OCI-LY7 (cell line): ENCODE measurements around the gene PRKD3. TPM values are rescaled to one million over a fixed set of nuclear protein-coding genes. Genes with fewer than 3 reads are reported as not detected.

Source experiments
- BruUV-seq: library from RNA; stranded (reverse); fragments of 400-500 nt; replicated peaks from 2 replicates; lab custom pipeline; 2021; lab: Mats Ljungman, UMichigan
- CTCF ChIA-PET: fragments of 300-600 bp; sonication (Branson Sonifier 250); formaldehyde crosslinking; loops from one replicate; lab custom pipeline; 2022; ENCODE audit warnings: antibody characterized with exemption; ENCODE audit not compliant: unreplicated experiment; lab: Charles Lee
- POLR2A ChIA-PET: fragments of 300-600 bp; sonication (Branson Sonifier 250); formaldehyde crosslinking; loops from one replicate; lab custom pipeline; 2022; ENCODE audit warnings: antibody characterized with exemption; lab: Charles Lee
- DNase-seq: peaks from one replicate; pipeline ENCODE4 v3.0.0-alpha.2; 2015; ENCODE audit warnings: low spot score
- H2AFZ ChIP-seq: fragments of 200-600 bp; sonication (generic), shearing (Covaris generic); 2 replicates; pipeline ENCODE4 v1.6.1; 2014; ENCODE audit warnings: mild to moderate bottlenecking, antibody characterized with exemption, low read length, moderate library complexity
- H3K27ac ChIP-seq: fragments of 200-600 bp; sonication (generic); 2 replicates; pipeline ENCODE4 v1.5.1; 2014; ENCODE audit warnings: mixed run types, low read depth, mild to moderate bottlenecking, moderate library complexity, low read length, inconsistent platforms; ENCODE audit not compliant: poor library complexity, severe bottlenecking
- H3K36me3 ChIP-seq: fragments of 200-600 bp; sonication (generic); 2 replicates; pipeline ENCODE4 v1.6.1; 2014; ENCODE audit warnings: mild to moderate bottlenecking, antibody characterized with exemption, low read length, moderate library complexity, mixed read lengths; ENCODE audit not compliant: insufficient read depth
- H3K4me1 ChIP-seq: fragments of 200-600 bp; sonication (generic); 2 replicates; pipeline ENCODE4 v1.5.1; 2014; ENCODE audit warnings: mild to moderate bottlenecking, low read length; ENCODE audit not compliant: insufficient read depth, poor library complexity, severe bottlenecking
- H3K4me2 ChIP-seq: fragments of 200-600 bp; sonication (generic); 2 replicates; pipeline ENCODE4 v1.6.1; 2014; ENCODE audit warnings: mild to moderate bottlenecking, low read length
- H3K4me3 ChIP-seq: fragments of 200-600 bp; sonication (generic); 2 replicates; pipeline ENCODE4 v1.5.1; 2014; ENCODE audit warnings: mild to moderate bottlenecking, low read depth, low read length; ENCODE audit not compliant: poor library complexity, severe bottlenecking
- H3K79me2 ChIP-seq: fragments of 200-600 bp; sonication (generic); 2 replicates; pipeline ENCODE4 v1.6.1; 2016; ENCODE audit warnings: low read depth, mild to moderate bottlenecking, low read length, moderate library complexity, mixed read lengths; ENCODE audit not compliant: insufficient read depth
- H3K9me2 ChIP-seq: fragments of 200-600 bp; sonication (generic); 2 replicates; pipeline ENCODE4 v1.6.1; 2016; ENCODE audit warnings: mild to moderate bottlenecking, low read length, mixed read lengths; ENCODE audit not compliant: insufficient read depth
- H3K9me3 ChIP-seq: fragments of 200-600 bp; sonication (generic); 2 replicates; pipeline ENCODE4 v1.6.1; 2014; ENCODE audit warnings: mild to moderate bottlenecking, mixed run types, low read length, mixed read lengths
- H4K20me1 ChIP-seq: fragments of 200-600 bp; sonication (generic); 2 replicates; pipeline ENCODE4 v1.6.1; 2014; ENCODE audit warnings: mild to moderate bottlenecking, antibody characterized with exemption, low read length, moderate library complexity, mixed read lengths; ENCODE audit not compliant: insufficient read depth
- EZH2phosphoT487 ChIP-seq: fragments of 200-600 bp; sonication (generic); IDR thresholded peaks from 2 replicates; pipeline ENCODE4 v1.6.1; 2018; ENCODE audit warnings: low read depth, borderline replicate concordance, mild to moderate bottlenecking, mixed run types, antibody characterized with exemption, low read length, moderate library complexity, mixed read lengths
- intact Hi-C: fragments of 100-400 bp; cut with micrococcal nuclease; formaldehyde crosslinking; loops from one replicate; pipeline ENCODE4 v1.10.0; 2022; ENCODE audit not compliant: unreplicated experiment
- total RNA-seq, 2 experiments: library from RNA; depleted of rRNA in 1 of 2; stranded (reverse); fragments of >200 nt in 1 of 2; shearing (Covaris generic) in 1 of 2; gene quantifications; 2 replicates each; pipeline ENCODE4 v1.2.3, GENCODE V29; 2014 to 2022
- TF ChIP-seq, protein P1 (sequence below): fragments of 200-600 bp; sonication (generic); conservative IDR thresholded peaks from 2 replicates; pipeline ENCODE4 v1.5.1; 2014; ENCODE audit warnings: mild to moderate bottlenecking, antibody characterized with exemption, low read length, moderate library complexity, mixed read lengths

The PRKD3 gene
- total RNA-seq, 2 experiments from 2014 or later: 74.3 to 174 TPM

DNA sequence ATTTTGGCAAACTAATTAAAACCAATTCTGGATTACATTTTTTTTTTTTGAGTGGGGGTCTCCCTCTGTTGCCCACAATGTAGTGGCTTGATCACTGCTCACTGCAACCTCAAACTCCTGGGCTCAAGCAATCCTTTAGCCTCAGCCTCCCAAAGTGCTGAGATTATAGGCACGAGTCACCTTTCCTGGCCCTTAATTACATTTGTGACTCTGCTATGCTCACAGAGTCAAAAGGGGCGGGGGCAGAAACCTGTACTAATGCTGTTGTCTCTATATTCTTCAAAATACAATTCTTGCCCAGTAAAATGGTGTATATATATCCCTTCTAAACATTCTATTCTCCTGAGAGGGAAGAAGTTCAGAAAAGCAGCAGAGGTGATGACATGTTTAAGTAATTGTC is 23.2 kb downstream of the PRKD3 start:
- intact Hi-C loops: no loop called here
- no TSS peak for BruUV-seq
- Histone ChIP-seq H3K9me2 (no peaks in the 10 kb centered on the region), H2AFZ (no peak overlapping the region), H3K9me3 (peaks cover 22% of the 10 kb centered on the region; the same call in 1 of the 2 replicates), H3K79me2 (peaks cover 100% of the 10 kb centered on the region), H3K4me1 (peaks cover 18% of the 10 kb centered on the region), H3K4me3 (no peak overlapping the region), H3K27ac (no peak overlapping the region), H3K36me3 (peaks cover 90% of the 10 kb centered on the region), H4K20me1 (peaks cover 12% of the 10 kb centered on the region), H3K4me2 (no peak overlapping the region)
- TF ChIP-seq, protein P1, sequence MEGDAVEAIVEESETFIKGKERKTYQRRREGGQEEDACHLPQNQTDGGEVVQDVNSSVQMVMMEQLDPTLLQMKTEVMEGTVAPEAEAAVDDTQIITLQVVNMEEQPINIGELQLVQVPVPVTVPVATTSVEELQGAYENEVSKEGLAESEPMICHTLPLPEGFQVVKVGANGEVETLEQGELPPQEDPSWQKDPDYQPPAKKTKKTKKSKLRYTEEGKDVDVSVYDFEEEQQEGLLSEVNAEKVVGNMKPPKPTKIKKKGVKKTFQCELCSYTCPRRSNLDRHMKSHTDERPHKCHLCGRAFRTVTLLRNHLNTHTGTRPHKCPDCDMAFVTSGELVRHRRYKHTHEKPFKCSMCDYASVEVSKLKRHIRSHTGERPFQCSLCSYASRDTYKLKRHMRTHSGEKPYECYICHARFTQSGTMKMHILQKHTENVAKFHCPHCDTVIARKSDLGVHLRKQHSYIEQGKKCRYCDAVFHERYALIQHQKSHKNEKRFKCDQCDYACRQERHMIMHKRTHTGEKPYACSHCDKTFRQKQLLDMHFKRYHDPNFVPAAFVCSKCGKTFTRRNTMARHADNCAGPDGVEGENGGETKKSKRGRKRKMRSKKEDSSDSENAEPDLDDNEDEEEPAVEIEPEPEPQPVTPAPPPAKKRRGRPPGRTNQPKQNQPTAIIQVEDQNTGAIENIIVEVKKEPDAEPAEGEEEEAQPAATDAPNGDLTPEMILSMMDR: no peak
- TF ChIP-seq EZH2phosphoT487: no peak
- ChIA-PET CTCF (no interaction called here), POLR2A (interaction anchor here (0.8 to 0.9 kb wide), 2 partner anchors 12 to 73 kb away, joined by 3 read pairs; no protein-coding TSS in a partner anchor)
- DNase-seq: no peak

DNA sequence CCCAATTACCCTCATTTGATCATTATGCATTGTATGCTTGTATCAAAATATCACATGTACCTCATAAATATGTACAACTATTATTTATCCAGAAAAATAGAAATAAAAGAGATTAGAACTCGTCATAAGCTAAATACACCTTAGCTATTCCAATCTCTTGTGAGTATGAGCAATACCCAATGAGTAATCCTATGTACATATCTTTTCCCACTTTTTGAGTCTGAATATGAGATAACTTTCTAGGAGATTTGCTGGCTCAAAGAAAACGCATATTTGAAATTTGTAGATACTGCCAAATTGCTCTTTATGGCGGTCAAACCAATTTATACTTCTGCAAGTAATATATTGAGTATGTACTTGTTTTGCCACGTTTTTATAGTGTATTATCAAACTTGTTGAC is 24.1 kb downstream of the PRKD3 start:
- ChIA-PET POLR2A (interaction anchor here (0.6 to 0.8 kb wide), 2 partner anchors 62 to 74 kb away, joined by 3 read pairs; no protein-coding TSS in a partner anchor), CTCF (no interaction called here)
- Histone ChIP-seq H3K4me2 (no peak overlapping the region), H3K36me3 (peaks cover 90% of the 10 kb centered on the region), H3K4me1 (peaks cover 16% of the 10 kb centered on the region), H3K79me2 (peaks cover 100% of the 10 kb centered on the region), H3K9me3 (peaks cover 22% of the 10 kb centered on the region; the same call in 1 of the 2 replicates), H4K20me1 (peaks cover 12% of the 10 kb centered on the region; the same call in 1 of the 2 replicates), H3K4me3 (no peak overlapping the region), H3K9me2 (no peaks in the 10 kb centered on the region), H3K27ac (no peak overlapping the region), H2AFZ (no peak overlapping the region)
- intact Hi-C loops: no loop called here
- no peak for TF ChIP-seq EZH2phosphoT487
- TF ChIP-seq, protein P1: no peak
- BruUV-seq: no TSS peak
- no peak for DNase-seq

DNA sequence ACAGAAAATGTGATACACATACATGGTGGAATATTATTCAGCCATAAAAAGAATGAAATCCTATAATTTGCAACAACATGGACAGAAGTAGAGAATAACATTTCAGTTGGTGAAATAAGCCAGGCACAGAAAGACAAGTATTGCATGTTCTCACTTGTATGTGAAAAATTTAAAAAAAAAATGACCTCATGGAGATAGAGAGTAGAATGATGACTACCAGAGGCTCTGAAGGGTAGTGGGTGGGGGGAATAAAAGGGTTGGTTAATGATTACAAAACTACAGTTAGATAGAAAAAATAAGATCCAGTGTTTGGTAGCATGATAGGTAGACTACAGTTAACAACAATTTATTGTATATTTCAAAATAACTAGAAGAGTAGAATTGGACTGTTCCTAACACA is 24.5 kb downstream of the PRKD3 start:
- H3K79me2 ChIP-seq: peaks cover 100% of the 10 kb centered on the region
- POLR2A ChIA-PET: interaction anchor here (0.6 to 2.3 kb wide), 5 partner anchors 8 to 598 kb away, joined by 3 to 10 read pairs (median 3); no protein-coding TSS in a partner anchor
- intact Hi-C loops: no loop called here
- no TSS peak for BruUV-seq
- no peaks in the 10 kb centered on the region for H3K9me2 ChIP-seq
- CTCF ChIA-PET: no interaction called here
- peaks cover 16% of the 10 kb centered on the region for H3K4me1 ChIP-seq
- peaks cover 12% of the 10 kb centered on the region; the same call in 1 of the 2 replicates for H4K20me1 ChIP-seq
- H2AFZ ChIP-seq: no peak overlapping the region
- peaks cover 22% of the 10 kb centered on the region; the same call in 1 of the 2 replicates for H3K9me3 ChIP-seq
- no peak for DNase-seq
- peaks cover 90% of the 10 kb centered on the region for H3K36me3 ChIP-seq
- no peak overlapping the region for H3K27ac ChIP-seq
- TF ChIP-seq EZH2phosphoT487: no peak
- TF ChIP-seq, protein P1: no peak
- no peak overlapping the region for H3K4me3 ChIP-seq
- no peak overlapping the region for H3K4me2 ChIP-seq
